A549 (cell line): ENCODE measurements around the gene SLCO2B1.

Experiments used
- HDAC2 ChIP-seq: fragments of 200-600 bp; sonication (generic); IDR thresholded peaks from 2 replicates; pipeline ENCODE4 v1.6.1; 2016
- MYC ChIP-seq: IDR thresholded peaks from 2 replicates; pipeline ENCODE4 v1.6.1; 2012; ENCODE audit warnings: mild to moderate bottlenecking, inconsistent platforms, low read length, improper control_type of control experiment, borderline replicate concordance
- NR3C1 ChIP-seq: fragments of >200 bp; sonication (Bioruptor Twin); formaldehyde crosslinking; IDR thresholded peaks from 3 replicates; pipeline ENCODE4 v1.6.1; 2017
- TF ChIP-seq, protein P1 (sequence below): fragments of >200 bp; sonication (Bioruptor Twin); formaldehyde crosslinking; IDR thresholded peaks from 3 replicates; pipeline ENCODE4 v1.5.1; 2016
- TF ChIP-seq, protein P2 (sequence below): IDR thresholded peaks from 2 replicates; pipeline ENCODE4 v1.6.1; 2012

DNA sequence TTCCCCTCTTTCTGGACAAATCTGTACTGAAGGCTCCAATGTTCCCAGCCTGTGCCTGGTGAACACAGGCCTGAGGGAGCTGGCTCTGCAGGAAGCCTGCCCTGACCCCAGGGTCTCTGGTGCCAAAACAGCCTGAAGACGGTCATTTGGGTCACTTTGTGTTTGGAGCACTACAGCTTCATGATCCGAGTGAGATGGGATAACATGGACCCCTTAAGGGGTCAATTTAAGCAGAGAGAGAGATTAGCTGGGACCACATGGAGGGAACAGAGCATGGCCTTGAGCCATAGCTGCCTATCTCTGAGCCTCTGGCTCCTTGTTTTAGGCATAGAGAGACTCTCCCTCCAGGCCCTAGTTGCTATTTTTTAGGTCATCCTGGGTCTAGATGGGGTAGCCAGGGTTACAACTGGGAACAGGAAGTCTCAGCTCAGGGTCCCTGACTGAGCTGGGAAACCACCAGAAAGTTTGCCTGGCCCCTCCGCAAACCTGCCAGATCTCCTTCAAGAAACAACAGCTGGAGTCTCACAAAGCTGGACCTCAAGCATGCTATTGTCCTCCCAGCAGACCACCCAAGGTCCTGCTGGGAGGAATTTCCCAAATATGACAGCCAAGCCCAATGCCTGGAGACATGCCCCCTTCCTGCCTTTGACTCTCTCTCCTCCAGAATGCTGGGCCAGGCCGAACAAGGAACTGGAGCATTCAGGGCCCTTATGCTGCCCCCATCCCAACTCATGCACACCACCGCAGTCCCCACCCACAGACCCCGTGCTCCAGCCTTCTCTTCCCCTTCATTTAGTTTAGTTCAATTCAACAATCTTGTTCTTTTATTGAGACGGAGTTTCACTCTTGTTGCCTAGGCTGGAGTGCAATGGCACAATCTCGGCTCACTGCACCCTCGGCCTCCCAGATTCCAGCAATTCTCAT lies 4.0 kb downstream of the SLCO2B1 start:
- TF ChIP-seq, protein P1, sequence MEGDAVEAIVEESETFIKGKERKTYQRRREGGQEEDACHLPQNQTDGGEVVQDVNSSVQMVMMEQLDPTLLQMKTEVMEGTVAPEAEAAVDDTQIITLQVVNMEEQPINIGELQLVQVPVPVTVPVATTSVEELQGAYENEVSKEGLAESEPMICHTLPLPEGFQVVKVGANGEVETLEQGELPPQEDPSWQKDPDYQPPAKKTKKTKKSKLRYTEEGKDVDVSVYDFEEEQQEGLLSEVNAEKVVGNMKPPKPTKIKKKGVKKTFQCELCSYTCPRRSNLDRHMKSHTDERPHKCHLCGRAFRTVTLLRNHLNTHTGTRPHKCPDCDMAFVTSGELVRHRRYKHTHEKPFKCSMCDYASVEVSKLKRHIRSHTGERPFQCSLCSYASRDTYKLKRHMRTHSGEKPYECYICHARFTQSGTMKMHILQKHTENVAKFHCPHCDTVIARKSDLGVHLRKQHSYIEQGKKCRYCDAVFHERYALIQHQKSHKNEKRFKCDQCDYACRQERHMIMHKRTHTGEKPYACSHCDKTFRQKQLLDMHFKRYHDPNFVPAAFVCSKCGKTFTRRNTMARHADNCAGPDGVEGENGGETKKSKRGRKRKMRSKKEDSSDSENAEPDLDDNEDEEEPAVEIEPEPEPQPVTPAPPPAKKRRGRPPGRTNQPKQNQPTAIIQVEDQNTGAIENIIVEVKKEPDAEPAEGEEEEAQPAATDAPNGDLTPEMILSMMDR = no peak
- TF ChIP-seq HDAC2 = no peak
- TF ChIP-seq, protein P2, sequence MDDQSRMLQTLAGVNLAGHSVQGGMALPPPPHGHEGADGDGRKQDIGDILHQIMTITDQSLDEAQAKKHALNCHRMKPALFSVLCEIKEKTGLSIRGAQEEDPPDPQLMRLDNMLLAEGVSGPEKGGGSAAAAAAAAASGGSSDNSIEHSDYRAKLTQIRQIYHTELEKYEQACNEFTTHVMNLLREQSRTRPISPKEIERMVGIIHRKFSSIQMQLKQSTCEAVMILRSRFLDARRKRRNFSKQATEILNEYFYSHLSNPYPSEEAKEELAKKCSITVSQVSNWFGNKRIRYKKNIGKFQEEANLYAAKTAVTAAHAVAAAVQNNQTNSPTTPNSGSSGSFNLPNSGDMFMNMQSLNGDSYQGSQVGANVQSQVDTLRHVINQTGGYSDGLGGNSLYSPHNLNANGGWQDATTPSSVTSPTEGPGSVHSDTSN = no peak
- TF ChIP-seq MYC = no peak
- no peak for TF ChIP-seq NR3C1
